ENCODE results near the gene AKR1C2.
"Not testable (repeated sequence)": the region's sequence is repeated elsewhere in the genome, so short reads cannot be mapped to it uniquely, and the experiment has no call there.

The AKR1C2 gene

GRCh38 chr10:5003127-5004029 lies at the start of gene AKR1C2:
Gene AKR1C2, minus strand, starts transcription at chr10:5003857. Its CDS starts 22 bp downstream, at chr10:5003835.
- not testable (repeated sequence) for DNase-seq (ENCODE audit: low read depth in 2 of 2, low spot score in 1 of 2)

DNA sequence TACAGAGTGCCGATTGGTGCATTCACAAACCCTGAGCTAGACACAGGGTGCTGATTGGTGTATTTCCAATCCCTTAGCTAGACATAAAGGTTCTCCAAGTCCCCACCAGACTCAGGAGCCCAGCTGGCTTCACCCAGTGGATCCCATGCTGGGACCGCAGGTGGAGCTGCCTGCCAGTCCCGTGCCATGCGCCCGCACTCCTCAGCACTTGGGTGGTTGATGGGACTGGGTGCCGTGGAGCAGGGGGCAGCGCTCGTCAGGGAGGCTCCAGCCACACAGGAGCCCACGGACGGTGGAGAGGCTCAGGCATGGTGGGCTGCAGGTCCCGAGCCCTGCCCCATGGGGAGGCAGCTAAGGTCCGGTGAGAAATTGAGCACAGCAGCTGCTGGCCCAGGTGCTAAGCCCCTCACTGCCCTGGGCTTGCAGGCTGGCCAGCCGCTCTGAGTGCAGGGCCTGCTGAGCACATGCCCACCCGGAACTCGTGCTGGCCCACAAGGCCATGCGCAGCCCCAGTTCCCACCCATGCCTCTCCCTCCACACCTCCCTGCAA lies 49.4 kb upstream of the AKR1C2 start:
- DNase-seq (ENCODE audit: low read depth in 2 of 2, low spot score in 1 of 2) = not testable (repeated sequence)

DNA sequence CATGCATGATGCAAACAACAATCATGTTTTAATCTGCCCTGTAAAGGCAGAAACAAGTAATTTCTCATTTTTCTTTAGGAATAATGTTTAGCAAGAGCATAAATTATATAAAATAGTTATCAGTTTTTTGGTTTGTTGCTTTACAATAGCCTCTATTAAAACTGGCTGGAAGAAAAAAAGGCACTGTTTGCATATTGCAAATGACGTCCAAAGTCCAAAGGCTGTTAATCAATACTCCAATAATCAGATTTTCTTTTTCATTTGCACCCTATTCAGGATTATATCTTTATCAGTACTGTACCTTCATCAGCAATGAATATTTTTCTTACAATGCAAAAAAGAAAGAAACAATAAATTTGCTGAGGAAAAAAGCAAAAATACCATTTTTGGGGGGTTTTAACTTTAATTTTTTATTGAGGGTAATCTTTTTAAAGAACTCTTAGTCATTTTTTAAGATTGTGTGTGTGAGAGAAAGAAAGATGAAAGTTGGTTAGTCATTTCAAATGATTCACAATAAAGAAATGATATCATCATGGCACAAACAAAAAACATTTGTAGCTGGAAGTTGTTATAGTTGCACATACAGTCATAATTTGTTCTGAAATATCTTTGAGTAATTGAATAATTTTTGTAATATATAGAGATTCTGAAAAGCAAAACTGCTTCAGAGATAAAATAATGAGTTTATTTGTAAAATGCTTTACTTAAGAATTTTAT lies 44.4 kb upstream of the AKR1C2 start:
- no peak for DNase-seq (ENCODE audit: low read depth in 2 of 2, low spot score in 1 of 2)

GRCh38 chr10:5047055-5047454 lies 43.4 kb upstream of the AKR1C2 start:
- not testable (repeated sequence) for DNase-seq (ENCODE audit: low read depth in 2 of 2, low spot score in 1 of 2)

DNA sequence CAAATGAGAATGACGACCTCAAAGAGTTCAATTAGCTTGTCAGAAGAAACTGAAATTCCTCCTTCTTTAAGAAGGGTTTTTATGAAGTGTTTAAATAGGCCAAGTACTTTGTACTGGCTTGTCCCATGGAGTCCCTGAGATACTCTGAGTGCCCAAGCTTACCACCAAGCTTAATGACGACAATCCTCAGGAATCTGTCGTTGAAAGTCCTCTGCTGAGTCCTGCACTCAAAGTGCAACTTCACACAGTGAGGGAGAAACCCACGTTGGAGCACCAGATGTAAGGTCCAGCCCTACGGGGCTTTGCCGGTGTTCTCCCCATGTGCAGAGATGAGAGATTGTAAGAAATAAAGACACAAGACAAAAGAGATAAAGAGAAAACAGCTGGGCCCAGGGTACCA lies 42.8 kb upstream of the AKR1C2 start:
- DNase-seq (ENCODE audit: low read depth in 2 of 2, low spot score in 1 of 2) = no peak

DNA sequence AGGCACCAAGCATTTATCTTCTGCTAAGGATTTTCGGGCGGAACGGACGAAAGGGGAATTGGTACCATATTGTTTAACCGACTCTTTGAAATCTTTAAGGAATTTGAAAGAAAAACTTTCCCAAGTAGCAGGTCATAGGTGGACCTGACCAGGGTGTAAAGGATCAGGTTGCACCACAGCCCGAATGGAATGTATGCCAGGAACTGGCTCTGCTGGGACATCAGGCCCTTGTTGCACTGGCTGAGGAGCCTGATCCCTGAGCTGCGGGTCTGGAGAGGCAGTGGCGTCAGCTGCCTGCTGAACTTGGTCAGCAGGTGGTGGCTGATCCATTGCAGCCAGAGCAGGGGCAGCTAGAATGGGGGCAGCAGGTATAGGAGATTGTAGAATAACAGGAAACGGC lies 41.4 kb upstream of the AKR1C2 start:
- DNase-seq (ENCODE audit: low read depth in 2 of 2, low spot score in 1 of 2) = no peak

- no peak for DNase-seq (ENCODE audit: low read depth in 2 of 2, low spot score in 1 of 2)
Observed at GRCh38 chr10:5043716-5044115, 40.1 kb upstream of the AKR1C2 start.

- no peak for DNase-seq (ENCODE audit: low read depth in 2 of 2, low spot score in 1 of 2)
Observed at GRCh38 chr10:5042922-5043321, 39.3 kb upstream of the AKR1C2 start.

DNA sequence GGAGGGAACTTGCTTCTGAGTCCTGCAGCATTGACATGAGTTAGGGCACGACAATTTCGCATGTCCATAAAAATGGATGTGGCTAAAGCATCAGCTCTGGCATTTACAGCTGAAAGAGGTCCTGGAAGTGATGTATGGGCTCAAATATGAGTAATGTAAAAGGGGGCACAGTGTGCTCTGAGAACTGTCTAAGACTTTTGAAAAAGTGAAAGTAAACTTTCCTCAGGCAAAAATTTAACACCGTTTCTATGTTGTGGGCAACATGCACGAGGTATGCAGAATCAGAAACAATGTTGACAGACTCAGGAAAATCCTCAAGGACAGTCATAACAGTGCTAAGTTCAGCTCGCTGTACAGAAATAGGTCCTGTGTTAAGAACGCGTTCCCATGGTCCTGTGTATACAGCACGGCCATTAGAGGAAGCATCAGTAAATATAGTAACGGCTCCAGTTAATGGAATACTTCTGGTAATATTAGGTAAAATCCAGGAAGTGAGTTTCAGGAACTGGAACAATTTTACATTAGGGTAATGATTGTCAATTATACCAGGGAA lies 37.9 kb upstream of the AKR1C2 start:
- no peak for DNase-seq (ENCODE audit: low read depth in 2 of 2, low spot score in 1 of 2)

DNA sequence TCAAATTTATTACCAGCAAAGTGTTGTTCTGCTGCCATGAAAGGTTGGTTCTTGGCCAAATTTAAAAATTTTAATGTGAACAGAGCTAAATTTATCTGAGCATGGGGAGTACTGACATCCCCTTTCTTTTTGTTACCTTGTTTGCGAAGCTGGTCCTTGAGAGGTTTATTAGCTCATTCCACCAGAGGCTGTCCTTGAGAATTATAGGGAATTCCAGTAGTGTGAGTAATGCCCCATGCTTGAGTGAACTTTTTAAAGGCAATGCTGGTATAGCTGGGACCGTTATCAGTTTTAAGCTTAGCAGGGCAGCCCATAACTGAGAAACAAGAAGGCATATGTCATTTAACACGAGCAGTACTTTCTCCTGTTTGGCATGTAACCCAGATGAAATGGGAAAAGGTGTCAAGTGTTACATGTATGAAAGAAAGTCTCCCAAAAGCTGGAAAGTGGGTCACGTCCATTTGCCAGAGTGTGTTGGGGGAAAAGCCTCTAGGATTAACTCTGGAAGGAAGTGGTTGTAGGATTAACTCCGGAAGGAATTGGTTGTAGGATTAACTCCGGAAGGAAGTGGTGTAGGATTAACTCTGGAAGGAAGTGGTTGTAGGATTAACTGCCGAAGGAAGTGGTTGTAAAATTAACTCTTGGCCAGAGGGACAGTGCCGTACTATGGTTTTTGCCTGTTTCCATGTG lies 37.3 kb upstream of the AKR1C2 start:
- DNase-seq (ENCODE audit: low read depth in 2 of 2, low spot score in 1 of 2) = no peak

- no peak for DNase-seq (ENCODE audit: low read depth in 2 of 2, low spot score in 1 of 2)
Observed at GRCh38 chr10:5040010-5040673, 36.5 kb upstream of the AKR1C2 start.

DNA sequence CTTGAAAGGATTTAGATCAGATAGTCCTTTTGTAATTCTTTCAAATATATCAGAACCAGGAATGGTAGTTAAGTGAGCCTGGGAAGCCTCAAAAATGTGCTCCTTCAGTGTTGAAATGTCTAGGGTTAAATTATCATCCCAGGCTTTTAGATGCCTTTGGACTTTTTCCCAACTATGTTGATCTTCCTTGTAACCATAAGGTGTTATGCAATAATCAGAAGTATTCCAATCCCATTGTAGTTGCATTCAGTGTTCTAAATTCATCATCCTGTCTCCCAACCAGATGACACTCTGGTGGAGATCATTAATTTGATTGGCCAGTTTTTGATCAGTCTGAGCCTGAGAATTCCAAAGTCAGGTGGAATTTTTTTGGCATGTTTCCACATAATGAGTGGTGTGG lies 35.1 kb upstream of the AKR1C2 start:
- no peak for DNase-seq (ENCODE audit: low read depth in 2 of 2, low spot score in 1 of 2)

- no peak for DNase-seq (ENCODE audit: low read depth in 2 of 2, low spot score in 1 of 2)
Observed at GRCh38 chr10:5038101-5038500, 34.4 kb upstream of the AKR1C2 start.

GRCh38 chr10:5036511-5036910 lies 32.9 kb upstream of the AKR1C2 start:
- no peak for DNase-seq (ENCODE audit: low read depth in 2 of 2, low spot score in 1 of 2)

DNA sequence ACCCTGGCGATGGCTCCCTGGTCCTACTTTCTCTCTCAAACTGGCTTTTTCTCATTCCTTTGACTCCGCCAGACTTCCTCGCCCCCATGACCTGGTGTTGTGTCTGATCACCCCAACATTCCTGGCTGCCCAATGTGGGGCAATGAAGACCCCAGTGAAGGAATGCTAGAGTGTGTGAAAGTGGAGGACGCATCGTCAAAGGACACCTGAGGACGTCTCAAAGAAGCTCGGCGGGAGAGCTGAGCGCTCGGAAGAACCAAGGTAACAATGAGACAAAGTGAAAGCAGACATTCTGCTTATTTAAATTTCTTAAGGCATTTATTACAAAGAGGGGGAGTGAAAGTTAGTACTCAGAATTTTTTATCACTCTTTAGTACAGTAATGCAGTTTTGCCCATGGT lies 31.7 kb upstream of the AKR1C2 start:
- no peak for DNase-seq (ENCODE audit: low read depth in 2 of 2, low spot score in 1 of 2)

DNA sequence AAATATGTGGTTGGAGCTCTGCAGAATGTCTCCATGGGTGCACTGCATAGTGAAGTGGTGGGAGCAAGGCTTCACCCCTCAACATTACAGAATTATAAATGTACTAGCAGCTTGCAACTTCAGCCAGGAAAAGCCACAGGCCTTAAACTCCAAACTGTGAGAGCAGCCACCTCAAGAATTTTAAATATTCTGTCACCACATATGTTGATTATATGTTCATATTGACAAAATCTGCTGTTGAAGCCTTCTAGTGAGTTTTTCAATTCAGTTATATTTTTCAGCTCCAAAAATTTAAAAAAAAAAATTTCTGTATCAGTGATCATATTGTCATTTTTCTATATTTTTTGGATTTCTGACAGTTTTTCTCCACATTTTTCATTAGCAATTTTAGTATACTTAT lies 30.9 kb upstream of the AKR1C2 start:
- DNase-seq (ENCODE audit: low read depth in 2 of 2, low spot score in 1 of 2) = no peak

DNA sequence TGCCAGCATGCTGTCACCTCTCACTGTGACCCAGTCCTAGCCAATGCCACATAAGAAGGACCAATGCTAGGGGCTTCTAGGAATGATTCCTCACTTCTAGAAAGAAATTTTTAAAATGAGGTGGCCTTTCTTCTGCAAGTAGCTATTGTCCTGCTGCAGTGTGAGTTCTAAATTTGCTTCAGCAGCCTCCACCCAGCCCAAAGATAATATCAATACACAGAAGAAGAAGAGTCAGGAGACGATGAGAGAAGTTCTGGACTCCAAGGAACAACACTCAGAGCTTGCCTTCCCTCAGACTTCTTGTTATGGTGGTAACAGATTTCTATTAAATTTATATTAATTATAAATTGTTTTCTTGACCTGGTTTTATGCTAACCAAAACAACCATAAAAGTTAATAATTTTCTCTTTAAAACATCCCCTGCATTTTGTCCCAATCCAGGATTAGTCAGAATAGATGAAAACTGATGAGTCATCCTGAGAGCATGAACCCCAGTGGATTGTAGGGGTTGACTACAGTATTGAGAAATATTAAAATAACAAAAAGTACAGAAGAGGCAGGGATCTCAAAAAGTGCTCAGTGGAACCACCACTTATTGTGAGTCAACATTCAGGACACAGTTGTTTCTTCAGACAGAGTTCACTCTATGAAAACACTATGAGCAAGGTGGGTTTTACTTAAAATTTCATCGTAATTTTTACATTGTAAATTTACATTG lies 29.6 kb upstream of the AKR1C2 start:
- no peak for DNase-seq (ENCODE audit: low read depth in 2 of 2, low spot score in 1 of 2)

DNA sequence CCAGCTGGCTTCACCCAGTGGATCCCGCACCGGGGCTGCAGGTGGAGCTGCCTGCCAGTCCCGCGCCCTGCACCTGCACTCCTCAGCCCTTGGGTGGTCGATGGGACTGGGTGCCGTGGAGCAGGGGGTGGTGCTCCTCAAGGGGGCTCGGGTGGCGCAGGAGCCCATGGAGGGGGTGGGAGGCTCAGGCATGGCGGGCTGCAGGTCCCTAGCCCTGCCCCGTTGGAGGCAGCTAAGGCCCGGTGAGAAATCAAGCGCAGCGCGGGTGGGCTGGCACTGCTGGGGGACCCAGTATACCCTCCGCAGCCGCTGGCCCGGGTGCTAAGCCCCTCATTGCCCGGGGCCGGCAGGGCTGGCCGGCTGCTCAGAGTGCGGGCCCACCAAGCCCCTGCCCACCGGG lies 28.8 kb upstream of the AKR1C2 start:
- DNase-seq (ENCODE audit: low read depth in 2 of 2, low spot score in 1 of 2) = not testable (repeated sequence)

- not testable (repeated sequence) for DNase-seq (ENCODE audit: low read depth in 2 of 2, low spot score in 1 of 2)
Observed at GRCh38 chr10:5031588-5031987, 27.9 kb upstream of the AKR1C2 start.

- DNase-seq (ENCODE audit: low read depth in 2 of 2, low spot score in 1 of 2) = no peak
Observed at GRCh38 chr10:5030989-5031388, 27.3 kb upstream of the AKR1C2 start.
